HUES64 (cell line): ENCODE measurements around the gene SYT2.
A peak's percentile ranks its signal among the peaks of the same experiment; 100 is the strongest.
"Not testable (repeated sequence)": the region's sequence is repeated elsewhere in the genome, so short reads cannot be mapped to it uniquely, and the experiment has no call there.

Source experiments
- H3K27ac ChIP-seq: 2 replicates; pipeline ENCODE4 v1.7.0; 2013; ENCODE audit warnings: low read depth, low read length, inconsistent platforms
- H3K27me3 ChIP-seq: 2 replicates; pipeline ENCODE4 v1.6.1; 2013; ENCODE audit warnings: mild to moderate bottlenecking, low read length; ENCODE audit not compliant: insufficient read depth
- H3K36me3 ChIP-seq: 2 replicates; pipeline ENCODE4 v1.6.1; 2013; ENCODE audit warnings: mild to moderate bottlenecking, low read length; ENCODE audit not compliant: insufficient read depth
- H3K4me1 ChIP-seq: 2 replicates; pipeline ENCODE4 v1.6.1; 2013; ENCODE audit warnings: mild to moderate bottlenecking, low read length, moderate library complexity; ENCODE audit not compliant: insufficient read depth
- H3K4me3 ChIP-seq: 2 replicates; pipeline ENCODE4 v1.5.1; 2013; ENCODE audit warnings: mild to moderate bottlenecking, low read length, moderate library complexity
- H3K9ac ChIP-seq: 2 replicates; pipeline ENCODE4 v1.6.1; 2013; ENCODE audit warnings: mild to moderate bottlenecking, low read depth, low read length
- H3K9me3 ChIP-seq: 2 replicates; pipeline ENCODE4 v1.6.1; 2013; ENCODE audit warnings: low read depth, low read length; ENCODE audit not compliant: insufficient read depth
- WGBS: fragments of 150-250, 120-280 bp; methylation state at CpG from one replicate; pipeline ENCODE4 v1.1.7; 2013; ENCODE audit warnings: missing lambda C conversion rate; 5-methylcytosine and 5-hydroxymethylcytosine counted together

SYT2 gene

GRCh38 chr1:202639500-202639899 lies 70.8 kb downstream of the SYT2 start:
- no peak overlapping the region for H3K9ac ChIP-seq
- WGBS: 84% methylated on average over 9 of the region's 9 CpGs
- peaks cover 17% of the 10 kb centered on the region for H3K4me1 ChIP-seq
- H3K4me3 ChIP-seq: no peak overlapping the region
- no peaks in the 10 kb centered on the region for H3K36me3 ChIP-seq
- H3K9me3 ChIP-seq: no peaks in the 10 kb centered on the region
- H3K27ac ChIP-seq: no peak overlapping the region
- peaks cover 36% of the 10 kb centered on the region for H3K27me3 ChIP-seq

GRCh38 chr1:202638701-202639305 lies 71.5 kb downstream of the SYT2 start:
- H3K4me1 ChIP-seq: peaks cover 17% of the 10 kb centered on the region
- peaks cover 29% of the 10 kb centered on the region for H3K27me3 ChIP-seq
- H3K27ac ChIP-seq, H3K36me3 ChIP-seq, H3K9me3 ChIP-seq, H3K9ac ChIP-seq, H3K4me3 ChIP-seq: not testable (repeated sequence)
- WGBS: 45% methylated on average over 9 of the region's 9 CpGs

GRCh38 chr1:202638019-202638700 lies 72.1 kb downstream of the SYT2 start:
- Histone ChIP-seq H3K27me3 (peaks cover 24% of the 10 kb centered on the region), H3K4me1 (peaks cover 17% of the 10 kb centered on the region), H3K9ac (0 out of 2 replicates have a peak overlapping the region, but pooled peaks have one; percentile 13), H3K4me3 (no peak overlapping the region), H3K36me3 (no peaks in the 10 kb centered on the region), H3K27ac (peak overlapping the region; percentile 72), H3K9me3 (no peaks in the 10 kb centered on the region)
- WGBS: 31% methylated on average over 7 of the region's 7 CpGs

- peaks cover 17% of the 10 kb centered on the region for H3K4me1 ChIP-seq
- H3K36me3 ChIP-seq, H3K4me3 ChIP-seq, H3K9me3 ChIP-seq: not testable (repeated sequence)
- 0 out of 2 replicates have a peak overlapping the region, but pooled peaks have one; percentile 13 for H3K9ac ChIP-seq
- H3K27ac ChIP-seq: peak overlapping the region; percentile 71
- peaks cover 18% of the 10 kb centered on the region for H3K27me3 ChIP-seq
- WGBS: 70% methylated on average over 16 of the region's 16 CpGs
Measured at GRCh38 chr1:202637321-202638018, 72.8 kb downstream of the SYT2 start.

GRCh38 chr1:202636171-202636570 lies 74.1 kb downstream of the SYT2 start:
- H3K36me3 ChIP-seq, H3K9me3 ChIP-seq, H3K9ac ChIP-seq, H3K27ac ChIP-seq, H3K4me3 ChIP-seq, H3K27me3 ChIP-seq: not testable (repeated sequence)
- WGBS: 64% methylated on average over 3 of the region's 3 CpGs
- H3K4me1 ChIP-seq: peaks cover 17% of the 10 kb centered on the region

GRCh38 chr1:202632241-202632640 lies 78.0 kb downstream of the SYT2 start:
- Histone ChIP-seq H3K27ac (no peak overlapping the region), H3K36me3 (no peaks in the 10 kb centered on the region), H3K27me3 (no peaks in the 10 kb centered on the region), H3K9ac (no peak overlapping the region), H3K4me3 (no peak overlapping the region), H3K9me3 (no peaks in the 10 kb centered on the region), H3K4me1 (peaks cover 1% of the 10 kb centered on the region; the same call in 1 of the 2 replicates)
- WGBS: 93% methylated on average over 10 of the region's 10 CpGs

GRCh38 chr1:202631076-202631923 lies 79.0 kb downstream of the SYT2 start:
- H3K9me3 ChIP-seq: no peaks in the 10 kb centered on the region
- H3K4me3 ChIP-seq: no peak overlapping the region
- H3K27ac ChIP-seq: no peak overlapping the region
- no peak overlapping the region for H3K9ac ChIP-seq
- no peaks in the 10 kb centered on the region for H3K36me3 ChIP-seq
- H3K27me3 ChIP-seq: no peaks in the 10 kb centered on the region
- 80% methylated on average over 11 of the region's 11 CpGs for WGBS
- H3K4me1 ChIP-seq: no peaks in the 10 kb centered on the region

GRCh38 chr1:202630541-202630940 lies 79.7 kb downstream of the SYT2 start:
- H3K4me1 ChIP-seq: no peaks in the 10 kb centered on the region
- 94% methylated on average over 6 of the region's 6 CpGs for WGBS
- no peak overlapping the region for H3K4me3 ChIP-seq
- no peaks in the 10 kb centered on the region for H3K27me3 ChIP-seq
- H3K27ac ChIP-seq: no peak overlapping the region
- H3K9me3 ChIP-seq: no peaks in the 10 kb centered on the region
- no peak overlapping the region for H3K9ac ChIP-seq
- no peaks in the 10 kb centered on the region for H3K36me3 ChIP-seq

GRCh38 chr1:202630096-202630495 lies 80.2 kb downstream of the SYT2 start:
- not testable (repeated sequence) for H3K27me3 ChIP-seq, H3K9me3 ChIP-seq, H3K27ac ChIP-seq, H3K4me3 ChIP-seq, H3K9ac ChIP-seq, H3K36me3 ChIP-seq, H3K4me1 ChIP-seq
- 93% methylated on average over 6 of the region's 6 CpGs for WGBS

GRCh38 chr1:202629257-202629811 lies 80.9 kb downstream of the SYT2 start:
- H3K4me1 ChIP-seq, H3K9ac ChIP-seq, H3K27ac ChIP-seq, H3K4me3 ChIP-seq, H3K27me3 ChIP-seq, H3K9me3 ChIP-seq, H3K36me3 ChIP-seq: not testable (repeated sequence)
- 89% methylated on average over 2 of the region's 2 CpGs for WGBS
